ENCODE measurements around the gene IQCK.

The IQCK gene

DNA sequence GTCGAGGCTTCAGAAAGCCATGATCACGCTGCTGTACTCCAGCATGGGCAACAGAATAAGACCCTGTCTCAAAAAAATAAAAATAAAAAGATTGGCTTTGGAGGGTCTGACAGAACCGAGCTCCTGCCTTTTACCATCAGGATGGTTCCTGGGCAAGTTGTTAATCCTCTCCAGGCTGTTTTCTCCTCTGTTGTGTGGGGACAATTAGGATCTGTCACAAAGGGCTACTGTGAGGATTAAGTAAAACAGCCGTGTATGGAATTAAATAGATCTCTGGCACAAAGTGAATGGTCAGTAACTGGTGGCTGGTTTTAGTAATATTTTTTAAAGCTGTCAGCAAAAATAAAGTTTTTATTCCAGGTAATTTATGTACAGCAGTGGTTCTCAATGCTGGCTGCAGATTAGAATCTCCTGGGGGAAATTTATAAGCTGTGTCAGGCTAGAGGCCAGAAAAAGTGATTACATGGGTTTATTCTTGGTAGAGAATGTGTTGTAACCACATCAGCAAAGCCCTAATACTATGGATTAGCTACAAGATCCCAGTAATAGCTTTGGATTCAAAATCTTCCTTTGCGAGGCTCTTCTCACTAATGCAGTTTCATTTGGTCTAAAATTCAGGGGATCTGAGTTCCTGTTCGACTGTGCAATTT, 119.4 kb downstream of the IQCK start:
- no peak for DNase-seq (ENCODE audit: low spot score)

DNA sequence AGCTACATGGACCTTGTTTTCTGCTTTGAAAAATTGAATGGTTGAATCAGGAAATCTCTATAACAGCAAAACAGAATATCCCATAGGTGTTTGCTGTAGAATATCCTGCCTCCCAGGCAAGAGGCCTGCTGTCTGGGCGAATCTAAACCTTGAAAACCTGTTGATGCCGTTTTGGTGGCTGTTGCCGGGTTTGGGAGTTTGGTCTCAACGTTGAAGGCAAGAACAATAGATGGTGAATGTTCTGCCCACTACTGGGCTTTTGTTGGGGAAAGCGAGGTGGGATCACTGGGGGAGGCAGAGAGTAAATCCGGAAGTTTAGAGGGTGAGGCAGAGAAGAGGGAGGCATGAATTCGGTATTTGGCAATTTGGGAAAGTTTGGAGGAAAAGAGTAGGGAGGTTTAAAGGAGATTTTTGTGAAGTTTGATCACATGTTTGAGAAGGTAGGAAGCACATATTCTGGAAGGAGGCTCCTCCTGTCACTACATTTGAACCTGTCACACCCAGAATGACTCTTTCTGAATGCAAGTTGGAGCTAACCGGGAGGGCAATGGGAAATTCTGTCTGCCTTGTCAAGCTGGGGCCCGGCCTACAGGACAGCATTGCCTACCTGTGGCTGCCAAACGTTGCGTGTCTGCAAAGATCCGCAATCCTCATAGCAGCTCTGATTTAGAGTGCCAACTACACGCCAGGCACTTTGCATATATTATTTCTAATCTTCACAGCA, 120.1 kb downstream of the IQCK start:
- DNase-seq (ENCODE audit: low spot score): no peak

DNA sequence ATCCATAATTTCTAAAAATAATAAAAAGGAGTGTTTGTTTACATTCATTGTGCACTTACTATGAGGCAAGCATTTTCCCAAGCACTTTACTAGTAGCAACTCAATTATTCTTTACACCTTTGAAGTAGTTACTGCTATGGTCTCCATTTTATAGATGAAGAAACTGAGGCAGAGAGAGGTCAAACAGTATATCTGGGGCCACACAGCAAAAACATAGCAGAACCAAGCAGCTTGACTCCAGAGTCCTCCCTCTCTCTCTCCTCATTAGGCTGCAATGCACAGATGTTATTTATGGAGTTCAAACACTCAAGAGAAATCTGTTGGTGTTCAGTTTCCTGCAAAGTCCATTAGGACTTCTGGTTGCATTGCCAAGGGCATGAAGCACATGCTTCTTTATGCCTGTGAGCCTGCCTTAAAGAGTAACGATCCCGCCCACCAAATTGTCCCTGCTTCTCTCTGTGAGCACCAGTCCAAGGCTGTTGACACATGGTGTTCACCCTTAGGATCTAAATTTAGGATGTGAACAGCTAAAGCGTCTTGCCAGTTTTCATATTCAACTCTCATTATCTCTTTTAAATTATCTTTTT, 122.5 kb downstream of the IQCK start:
- DNase-seq (ENCODE audit: low spot score): no peak

DNA sequence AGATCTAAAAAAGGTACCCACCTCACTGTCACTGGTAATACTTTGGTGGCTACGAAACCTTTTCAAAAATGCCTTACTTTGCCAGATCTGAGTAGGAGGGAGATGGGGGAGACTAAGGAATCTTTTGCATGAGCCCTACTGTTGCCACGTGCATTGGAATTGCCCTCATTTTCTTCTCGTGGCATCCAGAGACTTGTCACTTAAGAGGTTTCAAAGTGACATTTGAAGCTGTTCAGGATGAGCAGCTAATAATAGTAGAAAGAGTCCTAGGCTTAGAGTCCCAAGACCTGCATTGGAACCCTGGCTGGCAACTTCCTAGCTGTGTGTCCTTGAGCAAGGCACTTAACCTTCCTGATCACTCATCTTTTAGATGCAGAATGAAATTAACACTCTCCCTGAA, 123.1 kb downstream of the IQCK start:
- no peak for DNase-seq (ENCODE audit: low spot score)

DNA sequence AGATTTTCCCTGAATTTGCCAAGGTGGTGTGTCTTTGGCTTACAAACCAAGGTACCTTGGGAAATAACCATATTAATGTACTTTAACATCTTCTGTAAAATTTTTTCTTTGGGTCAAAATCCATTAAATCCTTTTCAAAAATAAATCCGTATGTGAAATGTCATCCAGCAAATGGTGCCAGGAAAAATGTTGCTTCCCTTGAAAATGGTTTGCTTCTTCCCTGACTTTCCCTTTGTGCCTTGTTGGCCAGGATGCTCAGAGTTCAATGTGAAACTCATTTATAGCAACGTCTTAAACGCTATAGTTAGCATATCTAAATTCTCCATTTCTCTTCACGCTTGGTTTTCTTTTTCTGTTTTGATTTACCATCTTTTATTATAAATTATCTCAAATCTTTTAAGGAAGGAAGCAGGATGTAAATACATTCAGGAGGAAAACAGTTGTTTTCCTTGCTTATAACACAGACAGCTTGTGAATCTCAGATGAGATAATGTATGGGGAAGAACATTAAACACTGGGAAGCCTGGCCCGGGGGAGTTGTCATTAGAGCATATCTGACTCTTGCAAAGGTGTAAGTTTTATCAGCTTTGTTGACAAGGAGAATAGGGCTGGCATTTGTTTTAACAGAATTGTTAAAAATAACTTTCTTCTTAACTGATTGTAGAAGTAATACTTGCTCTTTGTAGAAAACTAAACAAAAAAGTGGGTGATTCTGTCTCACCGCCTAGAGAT, 124.5 kb downstream of the IQCK start:
- DNase-seq (ENCODE audit: low spot score): no peak

DNA sequence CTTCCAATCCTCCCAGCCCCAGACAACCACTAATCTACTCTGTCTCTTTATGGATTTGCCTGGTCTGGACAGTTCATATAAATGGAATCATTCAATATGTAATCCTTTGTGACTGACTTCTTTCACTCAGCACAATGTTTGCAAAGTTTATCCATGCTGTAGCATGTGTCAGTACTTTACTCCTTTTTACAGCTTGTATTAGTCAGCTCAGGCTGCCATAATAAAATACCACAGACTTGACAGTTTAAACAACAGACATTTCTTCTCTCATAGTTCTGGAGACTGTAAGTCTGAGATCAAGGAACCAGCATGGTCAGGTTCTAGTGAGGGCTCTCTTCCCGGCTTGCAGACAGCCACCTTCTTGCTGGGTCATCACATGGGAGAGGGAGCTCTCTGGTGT, 125.3 kb downstream of the IQCK start:
- no peak for DNase-seq (ENCODE audit: low spot score)

DNA sequence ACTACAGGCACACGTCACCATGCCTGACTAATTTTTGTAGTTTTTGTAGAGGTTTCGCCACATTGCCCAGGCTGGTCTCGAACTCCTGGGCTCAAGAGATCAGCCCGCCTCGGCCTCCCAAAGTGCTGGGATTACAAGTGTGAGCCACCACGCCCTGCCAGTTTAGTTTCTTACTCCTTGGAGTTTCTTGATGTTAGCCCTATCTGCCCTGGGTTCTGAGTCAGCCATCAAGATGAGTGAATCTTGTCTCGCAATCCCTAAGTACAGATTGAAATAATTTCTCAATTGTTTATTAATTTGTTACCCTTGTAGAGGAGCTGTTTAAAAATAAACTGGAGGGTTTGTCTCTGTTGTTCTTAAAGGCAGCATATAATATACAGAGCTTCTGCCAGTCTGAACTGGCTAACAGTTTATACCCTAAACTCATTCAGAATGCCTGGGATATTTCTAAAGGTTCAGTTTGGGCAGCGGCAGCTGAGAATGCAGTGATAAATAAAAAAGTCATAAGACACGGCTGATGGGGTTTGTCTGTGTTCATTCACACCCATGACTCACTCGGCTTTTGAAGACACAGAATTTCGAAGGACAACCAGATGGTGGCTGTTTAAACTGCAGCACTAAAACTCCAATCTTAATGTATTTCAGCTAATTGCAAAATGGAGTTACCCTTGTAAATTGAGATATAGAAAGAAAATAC, 127.0 kb downstream of the IQCK start:
- peak; percentile 84 for DNase-seq (ENCODE audit: low spot score)

DNA sequence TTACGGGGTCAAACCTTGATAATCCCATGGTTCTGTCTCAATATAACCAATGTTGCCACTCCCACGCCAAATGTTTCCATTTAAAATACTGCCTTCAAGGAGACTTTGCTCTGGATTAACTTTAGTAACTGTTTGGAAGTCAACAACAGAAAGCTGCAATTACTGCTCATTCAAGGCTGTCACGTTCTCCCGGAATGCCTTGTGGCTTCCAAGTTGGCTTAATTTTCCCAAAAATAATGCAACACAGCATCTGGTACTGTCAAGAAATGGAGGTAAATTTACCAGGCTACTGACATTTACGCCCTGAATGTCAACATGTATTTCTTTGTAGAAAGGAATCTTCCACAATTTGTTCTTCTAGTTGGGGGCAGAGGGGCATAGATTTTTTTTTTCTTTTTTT, 128.4 kb downstream of the IQCK start:
- DNase-seq (ENCODE audit: low spot score): peak; percentile 29

DNA sequence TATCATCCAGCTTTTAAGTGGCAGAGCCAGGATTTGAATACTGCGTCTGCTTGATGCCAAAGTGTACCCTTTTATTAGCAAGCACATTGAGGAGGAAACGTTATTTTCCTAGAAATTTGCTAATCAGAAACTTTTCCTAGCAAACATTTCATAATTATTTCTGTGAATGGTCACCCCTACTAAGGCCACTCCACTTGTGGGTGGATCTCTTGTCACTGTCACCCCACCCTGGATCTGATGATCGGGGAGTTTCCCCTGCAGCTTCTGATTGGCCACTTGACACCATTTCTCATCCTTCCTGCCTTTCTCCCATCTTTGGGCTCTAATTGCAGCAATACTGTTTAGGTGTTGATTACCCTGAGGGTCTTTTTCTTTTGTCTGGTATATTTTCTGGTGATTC, 130.7 kb downstream of the IQCK start:
- no peak for DNase-seq (ENCODE audit: low spot score)

DNA sequence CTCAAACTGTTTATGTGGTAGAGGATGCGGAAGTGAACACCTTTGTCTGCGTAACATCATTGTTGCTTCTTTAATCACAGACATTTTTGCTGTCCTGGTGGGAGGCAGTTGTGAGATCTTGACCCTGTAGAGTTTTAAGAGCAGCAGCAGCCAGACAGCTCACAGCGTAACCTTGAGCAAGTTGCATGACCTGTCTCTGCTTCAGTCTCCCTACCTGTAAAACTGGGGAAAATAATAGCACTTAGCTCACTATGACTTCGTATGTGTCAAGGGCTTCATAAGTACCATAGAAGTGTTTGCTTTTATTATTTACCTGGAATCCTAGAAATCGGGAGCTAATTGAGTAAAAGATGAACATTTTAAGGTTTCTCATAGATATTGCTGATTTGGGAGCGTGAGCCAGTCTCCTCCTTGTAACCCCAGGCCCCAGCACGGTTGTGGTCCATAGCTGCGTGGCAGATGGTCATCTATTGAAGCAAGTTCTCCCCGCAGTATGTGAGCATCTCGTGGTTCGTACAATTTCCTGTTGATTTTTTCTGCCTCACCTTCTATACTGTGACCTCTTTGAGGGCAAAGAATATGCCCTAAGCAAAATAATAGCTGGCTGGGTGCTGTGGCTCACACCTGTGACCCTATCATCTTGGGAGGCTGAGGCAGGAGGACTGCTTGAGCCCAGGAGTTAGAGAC, 132.2 kb downstream of the IQCK start:
- no peak for DNase-seq (ENCODE audit: low spot score)

DNA sequence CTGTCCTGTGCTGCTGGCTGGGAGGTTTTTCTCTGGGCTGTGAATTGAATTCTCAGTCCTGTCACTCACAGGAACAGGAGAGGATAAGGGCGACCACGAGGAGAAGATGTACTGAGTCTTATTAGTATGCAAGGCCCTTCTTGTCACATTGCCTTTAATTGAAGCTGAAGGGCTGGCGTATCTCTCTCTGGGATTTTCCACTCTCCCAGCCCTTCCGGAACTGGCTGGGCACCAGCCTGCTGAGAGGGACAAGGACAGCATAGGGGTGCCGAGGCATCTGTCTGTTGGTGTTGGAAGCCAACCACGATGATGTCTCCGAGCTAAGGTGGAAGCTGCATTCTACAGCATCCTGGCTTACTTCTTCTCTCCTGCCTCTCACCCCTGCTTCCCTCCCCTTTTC, 133.4 kb downstream of the IQCK start:
- DNase-seq (ENCODE audit: low spot score): no peak

DNA sequence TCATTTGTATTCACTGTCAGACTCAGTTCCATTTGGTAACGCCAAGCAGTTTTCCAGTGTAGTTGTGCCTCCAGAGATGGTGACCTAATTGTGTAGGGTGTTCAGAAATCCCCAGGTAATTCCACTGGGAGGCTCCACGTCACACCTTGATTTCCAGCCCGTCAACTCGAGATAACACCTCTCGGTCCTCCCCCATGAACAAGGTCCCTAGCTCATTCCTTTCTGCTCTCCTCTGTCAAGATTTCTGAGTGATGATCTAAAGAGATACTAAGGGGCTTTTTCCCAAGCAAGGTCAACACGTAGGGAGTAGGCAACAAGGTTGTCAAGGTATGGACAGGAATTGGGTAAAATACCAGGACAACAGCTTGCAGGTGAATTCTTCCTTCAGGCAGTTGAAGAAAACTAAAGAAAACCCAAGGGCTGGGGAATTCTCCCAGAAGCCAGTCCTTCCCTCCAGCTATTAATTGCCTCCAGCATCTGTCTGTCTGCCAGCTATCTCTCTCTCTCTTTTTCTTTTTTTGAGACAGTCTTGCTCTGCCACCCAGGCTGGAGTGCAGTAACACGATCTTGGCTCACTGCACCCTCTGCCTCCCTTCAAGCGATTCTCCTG, 135.2 kb downstream of the IQCK start:
- DNase-seq (ENCODE audit: low spot score): no peak

DNA sequence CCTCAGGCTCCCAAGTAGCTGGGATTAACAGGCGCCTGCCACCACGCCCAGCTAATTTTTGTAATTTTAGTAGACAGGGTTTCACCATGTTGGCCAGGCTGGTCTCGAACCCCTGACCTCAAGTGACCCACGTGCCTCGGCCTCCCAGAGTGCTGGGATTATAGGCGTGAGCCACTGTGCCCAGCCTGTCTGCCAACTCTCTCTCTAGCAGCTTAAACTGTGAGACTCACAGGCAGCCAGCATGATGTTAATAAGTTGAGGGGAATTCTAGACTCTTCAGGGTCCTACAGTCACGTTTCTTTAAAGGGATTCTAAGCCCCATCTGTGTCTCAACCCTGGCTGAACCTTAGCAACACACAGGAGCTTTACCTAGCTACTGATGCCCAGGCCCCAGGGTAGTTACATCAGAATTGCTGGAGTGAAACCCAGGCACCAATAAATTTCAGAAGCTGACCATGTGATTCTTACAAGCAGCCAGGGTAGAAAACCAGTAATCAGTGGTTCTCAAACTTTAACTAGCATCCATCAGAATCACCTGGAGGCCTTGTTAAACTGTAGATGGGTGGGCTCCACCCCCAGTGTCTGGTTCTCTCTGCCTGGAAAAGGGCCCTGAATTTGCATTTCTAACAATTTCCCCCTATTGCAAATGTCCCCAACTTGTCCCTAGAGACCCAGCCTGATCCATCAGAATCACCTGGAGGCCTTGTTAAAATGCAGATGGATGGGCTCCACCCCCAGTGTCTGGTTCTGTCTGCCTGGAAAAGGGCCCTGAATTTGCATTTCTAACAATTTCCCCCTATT, 135.9 kb downstream of the IQCK start:
- DNase-seq (ENCODE audit: low spot score): no peak

DNA sequence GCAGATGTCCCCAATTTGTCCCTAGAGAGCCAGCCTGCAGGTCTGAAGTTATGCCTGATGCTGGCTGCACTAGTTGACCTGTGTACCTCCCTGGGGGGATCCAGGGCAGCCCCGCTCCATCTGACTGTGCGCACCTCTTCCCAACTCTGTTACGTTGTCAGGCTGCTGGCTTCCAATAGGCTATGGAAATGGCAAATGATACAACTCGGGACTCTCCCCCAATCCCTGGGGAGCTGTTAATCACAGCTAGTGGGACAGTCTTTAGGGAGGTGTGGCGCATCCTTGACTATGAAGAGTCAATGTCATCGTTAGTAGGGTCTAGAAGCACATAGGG, 136.4 kb downstream of the IQCK start:
- DNase-seq (ENCODE audit: low spot score): no peak

DNA sequence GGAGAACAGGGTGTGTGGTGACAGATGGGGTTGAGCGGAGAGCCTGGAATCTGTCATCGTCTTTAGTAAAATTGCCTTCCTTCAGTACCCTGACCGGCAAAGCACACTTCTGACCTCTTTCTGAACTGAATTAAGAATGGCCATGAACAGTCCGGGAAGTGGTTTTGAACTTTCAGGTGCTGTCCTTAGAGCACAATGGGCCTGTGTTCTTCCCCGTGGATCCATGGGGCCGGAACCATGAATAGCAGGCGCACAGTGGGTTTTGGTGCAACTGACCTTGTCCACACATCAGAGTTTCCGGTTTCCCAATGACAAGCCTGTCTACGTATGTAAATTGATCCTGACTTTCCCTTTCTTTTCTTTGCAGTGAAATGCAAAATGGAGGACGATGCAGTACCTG, 138.0 kb downstream of the IQCK start:
- DNase-seq (ENCODE audit: low spot score): no peak

DNA sequence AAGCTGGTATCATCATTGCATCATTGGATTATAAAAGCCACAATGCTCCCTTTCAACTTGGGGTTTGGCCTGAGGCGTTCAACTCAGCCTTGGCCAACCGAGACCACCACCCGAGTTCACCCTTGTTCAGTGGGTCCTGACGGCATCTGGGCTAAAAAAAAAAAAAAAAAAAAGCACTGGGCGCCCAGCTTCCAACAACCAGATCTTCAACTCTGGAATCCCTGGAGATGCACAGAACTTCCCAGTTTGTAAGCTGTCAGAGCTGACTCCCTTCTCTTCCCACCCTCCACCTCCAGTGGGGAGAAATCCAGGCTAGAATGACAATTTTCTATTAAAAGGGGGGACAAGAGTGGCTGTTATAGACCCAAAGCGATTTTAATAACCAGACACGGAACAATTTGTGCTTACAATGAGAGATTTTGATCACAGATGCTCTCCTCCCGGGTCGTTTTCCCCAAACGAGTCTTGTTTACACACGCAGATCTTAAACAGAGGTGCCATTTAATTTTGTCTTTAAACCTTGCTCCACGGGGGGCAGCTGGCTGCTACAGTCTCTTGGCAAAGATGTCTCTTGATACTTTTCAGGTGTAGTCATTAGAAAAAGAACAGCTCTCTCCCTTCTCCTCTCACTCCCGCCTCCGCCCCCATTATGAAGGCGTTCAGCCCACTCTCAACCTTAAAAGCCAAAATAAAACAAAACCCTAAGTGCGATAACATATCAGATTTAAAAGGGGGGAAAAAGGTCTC, 139.7 kb downstream of the IQCK start:
- DNase-seq (ENCODE audit: low spot score): no peak

DNA sequence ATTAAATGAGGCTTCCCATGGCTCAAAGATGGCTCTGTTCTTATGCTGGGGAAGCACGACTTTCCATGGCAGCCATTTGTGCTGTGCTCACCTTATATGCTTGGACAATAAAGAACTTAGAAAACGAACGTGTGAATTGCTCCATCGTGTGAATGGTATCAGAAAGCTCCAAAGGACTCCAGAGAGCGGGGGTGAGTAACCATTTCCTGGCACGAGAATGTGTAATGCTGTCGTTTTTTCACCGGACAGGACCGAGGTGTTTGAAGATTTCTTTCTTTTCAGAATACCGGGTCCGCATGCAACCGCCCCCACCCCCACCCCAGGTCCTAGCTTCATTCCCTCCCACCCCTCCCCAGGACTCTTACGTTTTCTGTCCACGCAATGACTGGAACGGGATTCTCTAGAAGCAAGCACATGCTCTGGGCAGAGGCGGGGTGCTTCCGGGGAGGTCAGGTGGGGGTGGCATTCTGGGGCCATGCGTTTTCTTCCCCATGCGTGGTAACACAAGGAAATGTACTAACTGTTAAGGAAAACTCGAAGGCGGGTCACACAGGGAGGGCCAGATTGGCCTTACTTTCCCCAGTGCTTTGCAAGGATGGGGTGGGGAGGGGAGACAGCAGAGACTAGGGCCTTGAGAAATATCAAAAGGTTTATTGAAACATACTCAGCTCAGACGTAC, 140.4 kb downstream of the IQCK start:
- DNase-seq (ENCODE audit: low spot score): no peak

DNA sequence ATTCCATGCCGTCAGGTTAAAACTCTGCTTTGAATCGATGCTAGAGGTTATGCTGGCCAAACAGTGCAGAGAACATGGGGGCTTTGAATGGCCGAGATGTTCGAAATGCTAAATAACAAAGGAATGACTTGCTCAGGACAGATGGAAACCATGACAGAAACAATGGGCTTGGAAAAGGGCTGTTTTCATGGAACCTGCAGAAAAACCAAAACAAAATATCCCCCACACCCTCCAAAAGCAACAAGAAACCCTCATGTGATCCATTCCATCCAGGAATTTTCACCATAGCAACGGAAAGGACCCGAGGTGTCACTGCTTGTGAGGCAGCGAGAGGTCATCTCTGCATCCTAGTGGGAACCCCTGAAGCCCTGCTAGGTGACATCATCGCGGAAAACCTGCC, 141.1 kb downstream of the IQCK start:
- no peak for DNase-seq (ENCODE audit: low spot score)

DNA sequence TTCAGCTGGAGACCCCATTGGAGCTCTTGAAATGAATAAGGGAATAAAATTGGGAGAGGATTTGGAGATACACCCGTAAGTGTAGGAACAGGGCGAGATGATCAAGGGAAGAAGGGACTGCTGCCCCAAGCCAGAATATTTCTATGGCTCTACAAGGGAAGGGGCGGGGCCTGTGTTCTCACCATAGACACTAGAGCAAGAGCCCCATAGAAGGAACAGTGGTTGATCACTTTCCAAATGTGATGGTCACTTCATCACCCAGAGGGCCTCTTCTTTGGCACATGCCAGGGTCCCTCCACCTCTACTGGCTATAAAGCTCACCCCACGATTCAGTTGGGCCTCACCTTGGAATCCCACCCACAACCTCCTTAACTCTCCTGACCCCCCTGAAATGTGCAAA, 141.5 kb downstream of the IQCK start:
- DNase-seq (ENCODE audit: low spot score): no peak
